Chondrocyte (in vitro differentiated cells): ENCODE results near the gene FKBP5. TPM values are rescaled to one million over a fixed set of nuclear protein-coding genes. Genes with fewer than 3 reads are reported as not detected.

ENCODE experiments used
- DNase-seq: peaks from one replicate; pipeline ENCODE4 v3.0.0; 2021; ENCODE audit warnings: mixed read lengths, low spot score
- H3K27ac Mint-ChIP-seq: one replicate; pipeline ENCODE4 v1.8.0; 2021; ENCODE audit warnings: mild to moderate bottlenecking, moderate library complexity, mixed read lengths; ENCODE audit not compliant: unreplicated experiment
- H3K27me3 Mint-ChIP-seq: 2 replicates; pipeline ENCODE4 v1.8.0; 2021; ENCODE audit warnings: low read depth, mixed read lengths
- H3K36me3 Mint-ChIP-seq: 2 replicates; pipeline ENCODE4 v1.8.0; 2021; ENCODE audit warnings: low read depth, mixed read lengths
- H3K4me1 Mint-ChIP-seq: 2 replicates; pipeline ENCODE4 v1.8.0; 2021; ENCODE audit warnings: low read depth, mild to moderate bottlenecking, mixed read lengths
- H3K4me3 Mint-ChIP-seq: one replicate; pipeline ENCODE4 v1.8.0; 2021; ENCODE audit warnings: mild to moderate bottlenecking, moderate library complexity, mixed read lengths; ENCODE audit not compliant: unreplicated experiment
- H3K9me3 Mint-ChIP-seq: 2 replicates; pipeline ENCODE4 v1.8.0; 2021; ENCODE audit warnings: low read depth, mixed read lengths
- total RNA-seq: library from RNA; stranded (reverse); gene quantifications from 3 replicates; pipeline ENCODE4 v1.2.1, GENCODE V29; 2021
- TF ChIP-seq, protein P1 (sequence below): fragments of 200-600 bp; sonication (generic); IDR thresholded peaks from 2 replicates; pipeline ENCODE4 v1.5.0; 2021; ENCODE audit warnings: antibody characterized with exemption, mild to moderate bottlenecking, moderate library complexity

FKBP5 gene
- total RNA-seq, 1 donor from 2014 or later, result 143 TPM

DNA sequence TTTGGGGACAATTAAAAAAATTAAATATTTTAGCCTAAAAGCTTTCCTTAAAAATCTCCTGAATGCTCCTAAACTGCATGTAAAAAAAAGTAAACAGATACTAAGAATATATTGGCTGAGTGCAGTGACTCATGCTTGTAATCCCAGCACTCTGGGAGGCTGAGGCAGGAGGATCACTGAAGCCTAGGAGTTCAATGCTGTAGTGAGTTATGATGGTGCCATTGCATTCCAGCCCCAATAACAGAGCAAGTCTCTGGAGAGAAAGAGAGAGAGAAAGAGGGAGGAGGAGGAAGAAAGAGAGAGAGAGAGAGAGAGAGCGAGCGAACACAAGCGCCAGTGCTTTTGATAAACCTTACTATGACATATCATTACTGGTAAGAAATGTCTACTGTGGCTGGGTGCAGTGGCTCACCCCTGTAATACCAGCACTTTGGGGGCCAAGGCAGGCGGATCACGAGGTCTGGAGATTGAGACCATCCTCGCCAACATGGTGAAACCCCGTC is 58.8 kb downstream of the FKBP5 start:
- Mint-ChIP-seq H3K27me3 (no peaks in the 10 kb centered on the region), H3K4me1 (peaks cover 23% of the 10 kb centered on the region), H3K36me3 (peaks cover 27% of the 10 kb centered on the region), H3K4me3 (no peak overlapping the region), H3K27ac (peak overlapping the region; percentile 39), H3K9me3 (no peaks in the 10 kb centered on the region)
- TF ChIP-seq, protein P1, sequence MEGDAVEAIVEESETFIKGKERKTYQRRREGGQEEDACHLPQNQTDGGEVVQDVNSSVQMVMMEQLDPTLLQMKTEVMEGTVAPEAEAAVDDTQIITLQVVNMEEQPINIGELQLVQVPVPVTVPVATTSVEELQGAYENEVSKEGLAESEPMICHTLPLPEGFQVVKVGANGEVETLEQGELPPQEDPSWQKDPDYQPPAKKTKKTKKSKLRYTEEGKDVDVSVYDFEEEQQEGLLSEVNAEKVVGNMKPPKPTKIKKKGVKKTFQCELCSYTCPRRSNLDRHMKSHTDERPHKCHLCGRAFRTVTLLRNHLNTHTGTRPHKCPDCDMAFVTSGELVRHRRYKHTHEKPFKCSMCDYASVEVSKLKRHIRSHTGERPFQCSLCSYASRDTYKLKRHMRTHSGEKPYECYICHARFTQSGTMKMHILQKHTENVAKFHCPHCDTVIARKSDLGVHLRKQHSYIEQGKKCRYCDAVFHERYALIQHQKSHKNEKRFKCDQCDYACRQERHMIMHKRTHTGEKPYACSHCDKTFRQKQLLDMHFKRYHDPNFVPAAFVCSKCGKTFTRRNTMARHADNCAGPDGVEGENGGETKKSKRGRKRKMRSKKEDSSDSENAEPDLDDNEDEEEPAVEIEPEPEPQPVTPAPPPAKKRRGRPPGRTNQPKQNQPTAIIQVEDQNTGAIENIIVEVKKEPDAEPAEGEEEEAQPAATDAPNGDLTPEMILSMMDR, result no peak
- no peak for DNase-seq

DNA sequence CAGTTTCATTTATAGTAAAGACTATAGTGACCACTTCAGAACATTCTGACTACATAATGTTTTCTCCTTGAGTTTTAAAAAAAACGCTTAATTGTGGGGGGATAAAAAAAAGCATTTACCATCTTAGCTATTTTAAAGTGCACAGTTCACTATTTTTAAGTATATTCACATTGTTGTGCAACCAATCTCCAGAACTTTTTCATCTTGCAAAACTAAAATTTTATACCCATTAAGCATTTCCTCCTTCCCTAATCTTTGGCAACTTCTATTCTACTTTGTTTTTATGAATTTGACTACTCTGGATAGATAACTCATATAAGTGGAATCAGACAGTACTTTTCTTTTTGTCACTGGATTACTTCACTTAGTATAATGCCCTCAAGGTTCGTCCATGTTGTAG is 62.3 kb downstream of the FKBP5 start:
- TF ChIP-seq, protein P1, result no peak
- no peak overlapping the region for H3K4me3 Mint-ChIP-seq
- peaks cover 23% of the 10 kb centered on the region for H3K4me1 Mint-ChIP-seq
- peaks cover 32% of the 10 kb centered on the region for H3K36me3 Mint-ChIP-seq
- no peaks in the 10 kb centered on the region for H3K9me3 Mint-ChIP-seq
- DNase-seq, result no peak
- H3K27ac Mint-ChIP-seq, result no peak overlapping the region
- H3K27me3 Mint-ChIP-seq, result no peaks in the 10 kb centered on the region

DNA sequence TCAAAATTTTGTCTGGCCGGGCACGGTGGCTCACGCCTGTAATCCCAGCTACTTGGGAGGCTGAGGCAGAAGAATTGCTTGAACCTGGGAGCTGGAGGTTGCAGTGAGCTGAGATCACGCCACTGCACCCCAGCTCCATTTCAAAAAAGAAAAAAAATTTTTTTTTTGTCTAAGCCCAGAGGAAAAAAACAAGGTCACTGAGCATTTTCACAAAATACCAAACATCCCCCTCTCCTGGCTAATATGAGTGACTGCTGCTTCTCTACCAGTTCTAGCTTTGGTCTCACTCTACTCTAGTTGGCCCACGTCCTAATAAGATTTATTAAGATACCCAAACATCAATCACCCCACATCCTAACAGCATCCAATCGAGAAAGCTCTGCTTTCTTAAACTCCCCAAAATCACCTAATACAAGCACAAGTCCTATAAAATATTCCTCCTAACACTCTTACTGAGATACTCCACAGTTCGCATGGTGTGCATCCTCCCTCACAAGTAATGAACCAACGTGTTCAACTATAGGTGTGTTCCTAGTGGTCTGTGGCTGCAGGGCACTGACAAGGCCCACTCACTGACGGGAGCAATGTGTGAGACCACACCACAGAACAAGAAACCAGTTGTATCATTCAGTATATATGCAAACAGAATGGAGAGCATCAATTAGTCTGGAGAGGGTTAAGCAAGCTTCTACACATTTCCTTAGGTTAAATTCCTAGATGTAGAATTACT is 64.2 kb downstream of the FKBP5 start:
- Mint-ChIP-seq H3K27ac (peak overlapping the region; percentile 66), H3K27me3 (no peaks in the 10 kb centered on the region), H3K4me1 (peaks cover 20% of the 10 kb centered on the region), H3K9me3 (no peaks in the 10 kb centered on the region), H3K36me3 (peaks cover 25% of the 10 kb centered on the region), H3K4me3 (no peak overlapping the region)
- no peak for DNase-seq
- TF ChIP-seq, protein P1, result peak; percentile 72

DNA sequence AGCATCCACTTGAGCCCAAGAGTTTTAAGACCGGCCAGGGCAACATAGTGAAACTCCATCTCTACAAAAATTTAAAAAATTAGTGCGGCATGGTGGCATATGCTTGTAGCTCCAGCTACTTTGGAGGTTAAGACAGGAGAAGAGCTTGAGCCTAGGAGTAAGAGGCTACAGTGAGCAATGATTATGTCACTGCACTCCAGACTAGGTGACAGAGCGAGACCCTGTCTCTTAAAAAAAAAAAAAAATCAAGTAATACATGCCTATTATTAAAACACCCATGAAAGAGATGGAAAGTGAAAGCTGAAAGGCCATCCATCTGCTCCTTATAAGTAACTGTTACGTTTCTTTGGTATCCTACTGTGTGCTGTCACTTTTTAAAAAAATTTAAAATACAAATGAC is 66.4 kb downstream of the FKBP5 start:
- Mint-ChIP-seq H3K27me3 (no peaks in the 10 kb centered on the region), H3K4me1 (peaks cover 23% of the 10 kb centered on the region), H3K9me3 (no peaks in the 10 kb centered on the region), H3K36me3 (peaks cover 33% of the 10 kb centered on the region), H3K27ac (peak overlapping the region; percentile 54), H3K4me3 (no peak overlapping the region)
- no peak for DNase-seq
- TF ChIP-seq, protein P1, result no peak

DNA sequence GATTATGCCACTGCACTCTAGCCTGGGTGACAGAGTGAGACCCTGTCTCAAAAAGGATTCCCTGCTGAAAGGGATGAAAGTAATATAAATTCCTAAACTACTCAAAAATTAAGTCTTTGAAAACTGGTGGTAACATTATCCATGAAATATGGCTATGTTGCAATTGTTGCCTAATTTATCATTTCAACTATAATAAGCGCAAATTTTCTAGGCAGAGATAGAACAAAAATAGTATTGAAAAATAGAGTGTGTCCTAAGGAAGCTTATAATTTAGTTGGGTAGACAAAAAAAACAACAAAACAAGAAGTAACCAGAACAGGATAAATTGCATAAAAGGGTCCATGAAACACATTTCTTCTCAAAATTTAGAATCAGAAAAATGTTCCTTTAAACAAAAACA is 68.0 kb downstream of the FKBP5 start:
- TF ChIP-seq, protein P1, result no peak
- peaks cover 31% of the 10 kb centered on the region for H3K36me3 Mint-ChIP-seq
- DNase-seq, result no peak
- peaks cover 23% of the 10 kb centered on the region for H3K4me1 Mint-ChIP-seq
- no peaks in the 10 kb centered on the region for H3K27me3 Mint-ChIP-seq
- no peaks in the 10 kb centered on the region for H3K9me3 Mint-ChIP-seq
- H3K27ac Mint-ChIP-seq, result no peak overlapping the region
- no peak overlapping the region for H3K4me3 Mint-ChIP-seq
